ENCODE results near the gene PTPRM. TPM values are rescaled to one million over a fixed set of nuclear protein-coding genes. Genes with fewer than 3 reads are reported as not detected.

Gene PTPRM
- polyA plus RNA-seq, 1 donor from 2014 or later, result 126 TPM

DNA sequence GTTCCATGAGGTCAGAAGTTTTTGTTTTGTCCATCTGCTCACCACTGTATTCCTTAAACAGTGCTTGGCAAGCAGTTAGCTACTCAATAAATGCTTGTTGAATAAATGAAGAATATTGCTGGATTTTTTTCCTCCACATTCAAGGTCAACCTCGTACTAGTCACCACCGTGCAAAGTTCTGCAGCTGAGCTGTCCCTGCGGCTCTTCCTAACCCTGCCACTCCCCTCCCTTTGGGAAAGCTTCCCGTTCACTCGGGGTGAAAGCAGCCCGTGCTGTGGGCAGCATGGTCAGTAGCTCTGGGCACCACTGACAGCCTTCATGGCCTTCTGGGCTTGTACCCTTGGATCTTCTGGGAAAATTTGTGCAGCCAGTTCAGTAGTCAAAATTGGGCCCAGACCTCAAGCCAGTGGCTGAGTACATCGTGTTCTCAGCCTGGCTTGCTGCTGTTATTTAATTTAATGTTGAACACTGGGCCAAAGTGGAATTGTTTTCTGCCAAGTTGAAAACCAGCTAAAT lies 572.8 kb downstream of the PTPRM start:
- H3K9me2 ChIP-seq (ENCODE audit: insufficient read depth, low read length), result no peaks in the 10 kb centered on the region
- H3K79me2 ChIP-seq (replicated peaks; ENCODE audit: insufficient read depth, low read length), result no peaks in the 10 kb centered on the region
- no peak overlapping the region for H3K9ac ChIP-seq (ENCODE audit: low read length)
- no peak overlapping the region for H3K4me3 ChIP-seq (ENCODE audit: low read length)
- H2AFZ ChIP-seq (ENCODE audit: low read depth, low read length), result no peak overlapping the region
- no peak overlapping the region for H3K27ac ChIP-seq (ENCODE audit: low read length)
- H3F3A ChIP-seq (ENCODE audit: insufficient read depth, low read length, poor library complexity, severe bottlenecking), result no peaks in the 10 kb centered on the region
- H3K36me3 ChIP-seq (ENCODE audit: insufficient read depth, low read length), result no peaks in the 10 kb centered on the region
- H4K20me1 ChIP-seq (ENCODE audit: insufficient read depth), result no peaks in the 10 kb centered on the region
- H3K4me2 ChIP-seq (ENCODE audit: low read length), result no peak overlapping the region
- no peaks in the 10 kb centered on the region for H3K27me3 ChIP-seq (ENCODE audit: insufficient read depth, low read depth, low read length)
- H3K9me3 ChIP-seq (ENCODE audit: low read length), result no peaks in the 10 kb centered on the region
- TF ChIP-seq, protein P1, sequence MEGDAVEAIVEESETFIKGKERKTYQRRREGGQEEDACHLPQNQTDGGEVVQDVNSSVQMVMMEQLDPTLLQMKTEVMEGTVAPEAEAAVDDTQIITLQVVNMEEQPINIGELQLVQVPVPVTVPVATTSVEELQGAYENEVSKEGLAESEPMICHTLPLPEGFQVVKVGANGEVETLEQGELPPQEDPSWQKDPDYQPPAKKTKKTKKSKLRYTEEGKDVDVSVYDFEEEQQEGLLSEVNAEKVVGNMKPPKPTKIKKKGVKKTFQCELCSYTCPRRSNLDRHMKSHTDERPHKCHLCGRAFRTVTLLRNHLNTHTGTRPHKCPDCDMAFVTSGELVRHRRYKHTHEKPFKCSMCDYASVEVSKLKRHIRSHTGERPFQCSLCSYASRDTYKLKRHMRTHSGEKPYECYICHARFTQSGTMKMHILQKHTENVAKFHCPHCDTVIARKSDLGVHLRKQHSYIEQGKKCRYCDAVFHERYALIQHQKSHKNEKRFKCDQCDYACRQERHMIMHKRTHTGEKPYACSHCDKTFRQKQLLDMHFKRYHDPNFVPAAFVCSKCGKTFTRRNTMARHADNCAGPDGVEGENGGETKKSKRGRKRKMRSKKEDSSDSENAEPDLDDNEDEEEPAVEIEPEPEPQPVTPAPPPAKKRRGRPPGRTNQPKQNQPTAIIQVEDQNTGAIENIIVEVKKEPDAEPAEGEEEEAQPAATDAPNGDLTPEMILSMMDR (IDR thresholded peaks at IDR 0.05; ENCODE audit: poor library complexity, severe bottlenecking), result no peak
- TF ChIP-seq TAF1 (IDR thresholded peaks at IDR 0.05; ENCODE audit: low read depth) (no peak), EZH2 (IDR thresholded peaks at IDR 0.05; ENCODE audit: borderline replicate concordance, insufficient read depth, low read length, poor library complexity, severe bottlenecking) (no peak), MXI1 (conservative IDR thresholded peaks at IDR 0.05; ENCODE audit: poor library complexity, severe bottlenecking) (no peak), EP300 (conservative IDR thresholded peaks at IDR 0.05; ENCODE audit: poor library complexity, severe bottlenecking) (no peak), RAD21 (conservative IDR thresholded peaks at IDR 0.05) (no peak), SMC3 (conservative IDR thresholded peaks at IDR 0.05; ENCODE audit: poor library complexity) (no peak), POLR2AphosphoS5 (IDR thresholded peaks at IDR 0.05) (no peak)
- TF ChIP-seq, protein P2, sequence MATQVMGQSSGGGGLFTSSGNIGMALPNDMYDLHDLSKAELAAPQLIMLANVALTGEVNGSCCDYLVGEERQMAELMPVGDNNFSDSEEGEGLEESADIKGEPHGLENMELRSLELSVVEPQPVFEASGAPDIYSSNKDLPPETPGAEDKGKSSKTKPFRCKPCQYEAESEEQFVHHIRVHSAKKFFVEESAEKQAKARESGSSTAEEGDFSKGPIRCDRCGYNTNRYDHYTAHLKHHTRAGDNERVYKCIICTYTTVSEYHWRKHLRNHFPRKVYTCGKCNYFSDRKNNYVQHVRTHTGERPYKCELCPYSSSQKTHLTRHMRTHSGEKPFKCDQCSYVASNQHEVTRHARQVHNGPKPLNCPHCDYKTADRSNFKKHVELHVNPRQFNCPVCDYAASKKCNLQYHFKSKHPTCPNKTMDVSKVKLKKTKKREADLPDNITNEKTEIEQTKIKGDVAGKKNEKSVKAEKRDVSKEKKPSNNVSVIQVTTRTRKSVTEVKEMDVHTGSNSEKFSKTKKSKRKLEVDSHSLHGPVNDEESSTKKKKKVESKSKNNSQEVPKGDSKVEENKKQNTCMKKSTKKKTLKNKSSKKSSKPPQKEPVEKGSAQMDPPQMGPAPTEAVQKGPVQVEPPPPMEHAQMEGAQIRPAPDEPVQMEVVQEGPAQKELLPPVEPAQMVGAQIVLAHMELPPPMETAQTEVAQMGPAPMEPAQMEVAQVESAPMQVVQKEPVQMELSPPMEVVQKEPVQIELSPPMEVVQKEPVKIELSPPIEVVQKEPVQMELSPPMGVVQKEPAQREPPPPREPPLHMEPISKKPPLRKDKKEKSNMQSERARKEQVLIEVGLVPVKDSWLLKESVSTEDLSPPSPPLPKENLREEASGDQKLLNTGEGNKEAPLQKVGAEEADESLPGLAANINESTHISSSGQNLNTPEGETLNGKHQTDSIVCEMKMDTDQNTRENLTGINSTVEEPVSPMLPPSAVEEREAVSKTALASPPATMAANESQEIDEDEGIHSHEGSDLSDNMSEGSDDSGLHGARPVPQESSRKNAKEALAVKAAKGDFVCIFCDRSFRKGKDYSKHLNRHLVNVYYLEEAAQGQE (IDR thresholded peaks at IDR 0.05; ENCODE audit: borderline replicate concordance), result no peak

DNA sequence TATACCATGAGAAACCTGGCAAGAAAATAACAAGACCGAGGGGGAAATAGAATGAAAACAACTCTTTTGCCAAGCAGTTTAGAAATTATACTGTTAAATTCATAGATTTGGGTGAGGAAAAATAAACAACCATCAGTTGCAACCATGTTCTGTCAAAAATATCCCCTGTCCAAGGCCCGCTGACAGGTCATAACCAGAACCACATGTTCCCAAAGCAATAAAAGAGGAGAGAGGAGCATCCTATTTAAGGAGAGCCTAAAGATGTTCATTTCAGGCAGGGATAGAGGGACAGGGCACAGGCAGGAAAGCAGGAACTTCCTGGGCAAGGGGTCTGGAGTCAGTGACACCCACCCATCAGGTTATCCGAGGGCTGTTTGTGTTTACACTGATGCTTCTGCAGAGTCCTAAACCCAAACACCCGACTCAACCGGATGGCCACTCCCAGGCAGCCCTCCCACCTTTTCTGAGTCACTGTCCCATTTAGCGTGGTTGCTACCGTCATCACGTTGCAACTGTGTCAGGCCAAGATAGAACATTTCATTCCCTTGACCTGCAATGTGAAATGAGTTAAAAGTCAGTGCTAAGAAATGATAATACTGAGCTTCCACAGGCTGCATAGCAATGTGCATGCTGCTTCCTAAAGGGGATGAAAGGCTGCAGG lies 573.9 kb downstream of the PTPRM start:
- TF ChIP-seq EP300 (conservative IDR thresholded peaks at IDR 0.05; ENCODE audit: poor library complexity, severe bottlenecking), result no peak
- no peak overlapping the region for H3K9ac ChIP-seq (ENCODE audit: low read length)
- H3K9me3 ChIP-seq (ENCODE audit: low read length), result no peaks in the 10 kb centered on the region
- no peaks in the 10 kb centered on the region for H3K36me3 ChIP-seq (ENCODE audit: insufficient read depth, low read length)
- H3K79me2 ChIP-seq (replicated peaks; ENCODE audit: insufficient read depth, low read length), result no peaks in the 10 kb centered on the region
- no peaks in the 10 kb centered on the region for H3K9me2 ChIP-seq (ENCODE audit: insufficient read depth, low read length)
- H3K4me3 ChIP-seq (ENCODE audit: low read length), result no peak overlapping the region
- H3K27me3 ChIP-seq (ENCODE audit: insufficient read depth, low read depth, low read length), result no peaks in the 10 kb centered on the region
- H3K4me2 ChIP-seq (ENCODE audit: low read length), result no peak overlapping the region
- H3K27ac ChIP-seq (ENCODE audit: low read length), result no peak overlapping the region
- no peaks in the 10 kb centered on the region for H3F3A ChIP-seq (ENCODE audit: insufficient read depth, low read length, poor library complexity, severe bottlenecking)
- no peaks in the 10 kb centered on the region for H4K20me1 ChIP-seq (ENCODE audit: insufficient read depth)
- no peak overlapping the region for H2AFZ ChIP-seq (ENCODE audit: low read depth, low read length)
